HPDE6-E6E7 (cell line): ENCODE data around the gene GUCA1C.

Experiments
- DNase-seq: peaks from one replicate; pipeline ENCODE4 v3.0.0; 2011; ENCODE audit warnings: missing footprints; ENCODE audit errors: extremely low spot score

Gene GUCA1C, protein sequence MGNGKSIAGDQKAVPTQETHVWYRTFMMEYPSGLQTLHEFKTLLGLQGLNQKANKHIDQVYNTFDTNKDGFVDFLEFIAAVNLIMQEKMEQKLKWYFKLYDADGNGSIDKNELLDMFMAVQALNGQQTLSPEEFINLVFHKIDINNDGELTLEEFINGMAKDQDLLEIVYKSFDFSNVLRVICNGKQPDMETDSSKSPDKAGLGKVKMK

DNA sequence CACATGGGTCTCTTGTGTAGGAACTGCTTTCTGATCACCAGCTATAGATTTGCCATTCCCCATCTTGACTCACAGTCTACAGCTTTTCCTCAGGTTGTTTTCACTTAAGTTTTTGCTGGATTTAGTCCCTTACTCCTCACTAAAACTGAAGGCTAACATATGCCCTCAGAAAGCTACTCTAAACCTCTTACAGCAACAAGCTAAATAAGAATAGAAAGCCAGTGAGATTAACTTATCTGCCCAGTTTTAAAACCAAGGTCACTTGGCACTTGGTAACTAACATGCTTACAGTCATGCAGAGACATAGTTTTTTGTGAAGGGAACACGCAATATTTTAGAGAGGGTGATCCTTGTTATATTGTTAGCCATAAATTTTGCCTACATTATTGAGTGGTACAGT, at the start of gene GUCA1C:
GUCA1C (minus strand) TSS at position 180 of the 400 bp plus-strand sequence; CDS start at position 63, 117 bp downstream.
- no peak for DNase-seq

DNA sequence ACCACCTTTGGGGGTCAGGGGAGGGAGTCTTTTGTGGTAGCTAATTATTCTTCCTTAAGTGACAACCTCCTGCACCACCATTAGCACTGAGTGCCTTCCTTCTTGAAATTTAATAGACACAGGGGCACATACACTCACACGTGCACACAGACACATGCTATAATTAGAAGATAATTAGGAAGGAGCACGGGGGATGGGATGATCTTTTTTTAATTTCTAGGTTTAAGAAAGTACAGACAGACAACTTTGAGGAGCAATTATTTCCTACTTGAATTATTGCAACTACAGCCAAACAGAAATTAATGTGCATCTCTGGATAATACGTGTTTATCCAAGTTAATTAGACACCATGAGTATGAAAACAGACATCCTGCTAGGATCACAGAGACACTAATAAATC, 44.8 kb upstream of the GUCA1C start:
- DNase-seq: no peak

GRCh38 chr3:108985844-108986243, 32.2 kb upstream of the GUCA1C start:
- DNase-seq: no peak

DNA sequence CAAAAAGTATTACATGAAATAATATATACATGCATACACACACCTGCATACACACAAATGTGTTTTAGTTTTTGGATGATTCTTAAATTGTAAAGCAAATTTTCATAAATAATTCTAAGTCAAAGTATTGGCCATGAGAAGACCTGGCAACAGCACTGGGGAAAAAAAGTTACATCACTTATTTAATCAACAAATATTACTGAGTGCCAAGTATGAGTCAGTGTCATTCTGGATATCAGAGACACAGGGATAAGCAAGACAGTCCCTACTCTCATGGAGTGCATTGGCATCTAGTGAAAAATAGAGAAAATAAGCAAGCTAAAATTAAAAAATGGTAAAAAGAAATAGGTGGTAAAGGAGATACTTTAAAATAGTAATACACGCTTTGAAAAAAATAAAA, 29.4 kb upstream of the GUCA1C start:
- no peak for DNase-seq

- no peak for DNase-seq
Measured at GRCh38 chr3:108976058-108976457, 22.4 kb upstream of the GUCA1C start.

GRCh38 chr3:108973019-108973418, 19.3 kb upstream of the GUCA1C start:
- no peak for DNase-seq

DNA sequence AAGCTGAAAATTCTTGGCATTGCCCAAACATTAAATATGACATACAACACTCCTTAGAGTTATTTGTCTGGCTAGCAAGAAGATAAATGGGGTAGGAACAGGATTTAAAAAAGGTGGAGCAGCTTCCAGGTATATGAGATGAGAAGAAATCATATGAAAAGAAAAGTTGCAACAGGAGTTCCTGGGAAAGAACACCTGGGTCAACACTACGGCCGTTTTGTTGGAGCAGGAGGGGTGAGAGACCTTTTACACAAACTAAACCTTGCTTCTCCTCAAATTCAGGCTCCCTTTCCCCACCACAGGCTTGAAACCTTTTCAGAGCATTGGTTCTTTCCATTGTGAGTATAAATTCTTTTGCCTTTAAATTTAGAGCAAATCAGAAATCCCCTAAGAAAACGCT, 18.8 kb upstream of the GUCA1C start:
- DNase-seq: no peak

GRCh38 chr3:108970561-108970960, 16.9 kb upstream of the GUCA1C start:
- no peak for DNase-seq

DNA sequence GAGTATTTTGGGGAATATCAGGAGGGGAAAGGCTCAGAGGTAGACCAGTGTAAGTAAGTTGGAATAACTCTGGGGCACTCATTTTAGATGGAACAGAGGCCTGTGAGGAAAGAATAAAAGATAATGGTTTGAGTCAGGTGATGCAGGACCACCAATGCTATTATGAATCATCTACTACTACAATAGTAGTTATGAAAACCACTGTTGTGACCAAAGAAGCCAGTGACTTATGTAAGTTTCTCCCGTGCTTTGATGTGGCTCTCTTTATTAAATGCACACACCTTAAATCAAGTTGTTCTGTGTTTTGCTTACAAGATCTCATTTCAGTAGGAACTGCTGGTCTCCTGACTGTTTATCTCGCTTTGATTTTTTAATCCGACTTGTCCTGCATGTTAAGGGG, 13.1 kb upstream of the GUCA1C start:
- DNase-seq: no peak

GRCh38 chr3:108959017-108959416, 5.3 kb upstream of the GUCA1C start:
- no peak for DNase-seq

GRCh38 chr3:108953210-108953609, 469 bp downstream of the GUCA1C start:
- peak; percentile 58 for DNase-seq

- DNase-seq: no peak
Measured at GRCh38 chr3:108951820-108952501, 1.7 kb downstream of the GUCA1C start.

DNA sequence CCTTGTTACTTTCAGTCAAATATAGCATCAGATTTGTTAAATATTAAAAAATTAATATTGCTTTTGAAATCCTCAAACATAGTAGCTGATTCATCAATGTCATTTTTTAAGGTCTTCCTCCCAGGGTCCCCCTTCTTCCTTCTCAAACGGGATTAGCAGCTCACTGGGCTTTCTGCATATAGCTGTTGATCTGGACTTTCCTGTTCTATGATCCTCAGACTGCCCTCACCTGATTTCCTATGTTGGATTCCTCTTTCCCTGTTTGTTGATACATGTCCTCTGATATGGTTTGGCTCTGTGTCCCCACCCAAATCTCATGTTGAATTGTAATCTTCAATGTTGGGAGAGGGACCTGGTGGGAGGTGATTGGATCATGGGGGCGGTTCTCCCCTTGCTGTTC, 5.8 kb downstream of the GUCA1C start:
- DNase-seq: no peak

DNA sequence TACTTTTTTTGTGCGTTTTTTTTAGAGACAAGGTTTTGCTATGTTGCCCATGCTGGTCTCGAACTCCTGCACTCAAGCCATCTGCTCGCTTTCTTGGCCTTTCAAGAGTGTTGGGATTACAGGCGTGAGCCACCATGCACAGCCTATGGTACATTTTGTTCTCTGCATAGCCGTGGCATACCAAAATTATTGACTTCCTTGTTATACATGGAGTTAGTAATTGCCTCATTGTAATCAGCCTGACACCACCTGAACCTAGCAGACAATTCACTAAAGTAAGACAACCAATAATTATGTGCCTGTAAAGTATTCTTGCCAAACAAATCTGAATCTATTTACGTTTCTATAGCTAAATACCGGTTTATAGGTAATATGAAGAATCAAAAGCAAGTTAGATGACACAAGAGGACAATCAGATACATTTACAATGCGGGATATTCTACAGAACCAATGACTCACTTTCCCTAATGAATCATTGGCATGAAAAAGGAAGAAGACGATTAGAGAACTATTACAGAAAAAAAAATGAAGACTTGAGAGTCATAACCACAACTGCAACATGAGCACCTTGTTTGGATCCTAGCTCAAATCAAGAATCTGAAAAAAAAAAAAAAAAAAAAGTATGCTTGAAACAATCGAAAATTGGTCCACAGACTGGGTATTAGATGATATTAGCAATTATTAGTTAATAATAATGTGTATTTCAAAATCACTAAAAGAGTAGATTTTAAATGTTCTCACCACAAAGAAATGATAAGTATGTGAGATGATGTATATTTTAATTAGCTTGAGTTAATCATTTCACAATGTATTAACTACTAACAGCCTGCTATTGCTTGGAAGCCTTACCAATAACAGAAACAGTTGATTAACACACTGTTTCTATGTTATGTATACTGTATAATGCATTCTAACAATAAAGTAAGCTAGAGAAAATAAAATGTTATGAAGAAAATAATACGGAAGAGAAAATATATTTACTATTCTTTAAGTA, 7.1 kb downstream of the GUCA1C start:
- peak; percentile 46 for DNase-seq

GRCh38 chr3:108940568-108941263, 13.0 kb downstream of the GUCA1C start:
- no peak for DNase-seq

GRCh38 chr3:108940166-108940565, 13.5 kb downstream of the GUCA1C start:
- no peak for DNase-seq

- DNase-seq: no peak
Measured at GRCh38 chr3:108936924-108937689, 16.6 kb downstream of the GUCA1C start.

DNA sequence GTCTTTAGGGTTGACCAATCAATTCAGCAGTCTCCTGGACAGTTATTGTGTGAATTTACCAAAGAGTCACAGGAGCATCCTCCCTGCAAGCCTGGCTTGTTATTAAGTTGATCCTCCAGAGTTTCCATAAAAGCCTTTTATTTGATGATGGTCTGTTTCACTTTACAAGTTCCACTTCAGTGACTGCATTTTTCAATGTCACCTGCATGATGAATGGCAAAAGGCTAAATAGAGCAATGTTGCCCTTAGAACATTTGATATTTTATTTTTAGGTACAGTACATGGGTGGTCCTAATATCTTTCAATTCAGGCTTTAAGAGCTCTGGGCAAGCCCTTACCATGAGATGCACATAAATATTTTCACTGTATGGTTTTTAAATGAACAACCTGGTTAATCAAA, 22.6 kb downstream of the GUCA1C start:
- DNase-seq: no peak

DNA sequence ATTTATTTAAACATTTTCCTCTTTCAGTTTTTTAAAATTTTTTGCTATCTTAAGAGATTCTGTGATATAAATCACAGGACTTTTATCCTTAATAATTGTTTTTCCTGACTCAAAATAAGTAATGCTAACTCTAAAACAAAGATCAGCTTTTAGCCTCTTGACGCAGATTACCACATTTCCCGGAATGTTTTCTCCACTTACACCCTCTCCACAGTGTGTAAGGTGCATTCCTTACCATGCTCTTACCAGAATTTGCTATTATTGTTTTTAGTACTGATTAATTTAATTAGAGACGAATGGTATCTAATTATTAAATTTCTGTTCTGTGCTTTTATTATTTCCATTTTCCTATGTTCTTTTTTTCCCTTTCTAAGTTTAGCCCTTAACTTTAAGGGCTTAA, 34.8 kb downstream of the GUCA1C start:
- DNase-seq: no peak

DNA sequence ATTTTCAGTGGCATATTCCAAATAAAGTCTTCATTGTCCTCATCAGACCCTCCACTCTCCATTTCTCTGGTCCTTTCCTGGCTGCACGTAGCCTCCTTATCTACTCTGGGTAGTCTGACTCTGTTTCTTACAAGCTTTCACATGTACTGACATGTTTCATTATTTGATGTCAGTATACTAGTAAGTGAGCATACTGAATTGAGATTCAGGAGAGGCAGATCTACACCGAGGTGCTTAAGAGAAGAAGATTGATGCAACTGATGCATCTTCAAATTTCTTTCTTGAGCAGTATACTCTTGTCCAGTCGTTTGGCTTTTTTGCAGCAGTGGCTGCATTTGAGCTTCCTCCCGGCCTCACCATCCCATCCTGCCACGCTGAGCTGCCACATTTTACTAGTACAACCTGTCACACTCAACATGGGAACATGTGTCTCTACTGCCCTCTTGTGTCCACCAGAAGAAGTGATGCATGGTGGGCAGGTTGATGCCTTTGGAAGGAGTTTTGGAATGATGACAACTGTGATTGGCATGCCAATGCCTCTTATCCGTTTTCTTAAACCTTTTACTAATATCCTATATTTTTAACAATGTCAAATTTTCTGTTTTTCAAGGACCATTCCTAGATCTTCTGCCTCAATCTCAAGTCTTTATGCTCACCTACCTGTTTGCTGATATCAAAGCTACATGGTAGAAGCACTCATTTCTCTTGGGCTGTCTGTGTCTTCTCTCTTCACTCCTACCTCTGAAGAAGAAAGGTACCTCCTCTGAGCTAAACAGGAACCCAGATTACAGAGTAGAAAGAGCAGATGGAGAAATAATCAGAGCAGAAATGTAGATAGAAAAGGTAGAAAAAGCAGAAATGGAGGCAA, 38.7 kb downstream of the GUCA1C start:
- DNase-seq: peak; percentile 56
